Measurements from ENCODE around the gene ERFE.
A peak's percentile ranks its signal among the peaks of the same experiment; 100 is the strongest.

The ERFE gene

DNA sequence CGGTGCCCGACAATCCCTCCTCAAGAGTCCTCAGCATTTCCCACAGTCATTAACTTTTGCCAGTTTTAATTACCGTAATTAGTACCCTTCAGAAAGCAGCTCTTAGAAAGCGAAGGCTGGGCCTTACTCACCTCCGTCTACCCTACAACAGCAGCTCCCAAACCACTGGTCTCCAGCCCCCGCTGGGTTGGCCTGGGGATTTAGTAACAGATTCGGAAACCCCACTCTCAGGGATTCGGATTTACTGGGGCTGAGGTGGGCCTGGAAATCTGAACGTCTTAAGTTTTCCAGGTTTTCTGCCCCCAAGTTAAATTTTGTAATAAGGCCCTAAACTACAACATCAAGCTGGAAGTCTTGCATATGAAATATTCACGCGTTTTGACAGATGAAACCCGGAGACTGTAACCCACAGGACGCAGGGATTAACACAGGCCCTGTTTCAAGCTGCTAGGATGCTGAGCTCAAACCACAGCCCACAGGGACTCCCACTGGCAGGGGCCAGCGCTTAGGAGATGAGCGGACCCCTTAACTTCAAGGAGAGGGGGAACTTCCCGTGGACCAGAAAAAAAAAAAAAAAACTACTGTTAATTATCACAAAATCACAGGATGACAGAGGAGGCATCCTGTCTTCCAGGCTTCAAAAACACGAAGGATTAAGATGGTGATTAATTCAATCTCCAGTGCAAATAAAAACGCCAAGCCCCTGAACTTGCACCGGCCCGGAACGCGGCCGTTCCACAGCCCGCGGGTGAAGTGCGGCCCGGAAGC, 43.7 kb downstream of the ERFE start:
- H3K4me3 ChIP-seq (ENCODE audit: low read length): peak overlapping the region; percentile 80

DNA sequence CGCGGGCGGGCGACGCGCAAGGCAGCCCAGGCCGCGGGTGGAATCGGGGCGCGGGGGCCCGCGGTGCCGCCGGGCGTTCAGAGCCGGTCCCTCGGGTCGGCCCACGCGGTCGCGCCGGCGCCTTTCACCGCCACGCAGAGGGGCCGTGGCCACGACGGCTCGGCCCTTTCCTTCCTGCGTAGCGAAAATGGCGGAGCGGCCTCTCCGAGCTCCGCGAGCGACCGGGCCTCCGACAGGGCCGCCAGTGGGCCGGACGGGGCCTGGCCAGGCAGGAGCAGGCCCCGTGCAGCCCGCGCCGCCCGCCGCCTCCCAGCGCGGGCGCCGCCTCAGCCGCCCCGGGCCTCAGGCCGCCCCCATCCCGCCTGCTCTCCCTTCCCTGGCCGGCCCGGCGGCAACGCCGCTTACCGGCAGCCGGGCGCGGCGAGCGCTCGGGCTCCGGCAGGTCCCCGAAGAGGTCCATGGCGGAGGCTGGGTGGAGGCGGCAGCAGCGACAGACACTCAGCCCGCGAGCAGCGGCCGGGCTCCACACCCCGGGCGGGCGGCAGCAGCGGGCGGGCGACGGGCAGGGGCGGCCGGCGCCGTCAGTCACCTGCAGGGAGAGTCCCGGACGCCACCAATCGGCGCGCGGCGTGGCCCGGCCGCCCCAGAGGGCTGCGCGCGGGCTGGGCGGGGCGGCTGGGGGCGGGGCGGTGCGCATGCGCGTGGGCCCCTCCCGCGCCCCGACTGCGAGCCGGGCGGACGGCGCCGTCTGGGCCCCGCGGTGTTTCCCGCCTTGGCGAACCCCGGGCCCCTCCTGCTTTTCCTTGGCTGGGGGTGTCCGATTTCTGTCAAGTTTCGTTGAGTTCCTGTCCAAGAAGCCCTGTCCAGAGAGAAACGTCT, 44.6 kb downstream of the ERFE start, which contains the start of gene ILKAP:
TSS of gene ILKAP (minus strand) at position 602 of the 879 bp plus-strand sequence. CDS start at position 460, 142 bp downstream.
- H3K9me3 ChIP-seq (ENCODE audit: control insufficient read depth, low read depth, low read length): no peaks in the 10 kb centered on the region
- peak within 1 kb of the TSS; percentile 54 for H3K9ac ChIP-seq (ENCODE audit: low read length)
- peak within 1 kb of the TSS; percentile 80 for H3K4me3 ChIP-seq (ENCODE audit: low read length)
- no peaks in the 10 kb centered on the region for H3K36me3 ChIP-seq (ENCODE audit: control insufficient read depth, low read depth, low read length)
- peaks cover 16% of the 10 kb centered on the region for H3K27me3 ChIP-seq (ENCODE audit: control insufficient read depth, insufficient read depth, low read length)
- H3K27ac ChIP-seq (ENCODE audit: low read length): no peak within 1 kb of the TSS
- no peaks in the 10 kb centered on the region for H3K4me1 ChIP-seq (ENCODE audit: control insufficient read depth, low read depth, low read length)

More for the DNA sequence above, 43.7 kb downstream of the ERFE start:
- Histone ChIP-seq H3K9ac (ENCODE audit: low read length) (peak overlapping the region; percentile 54), H3K27ac (ENCODE audit: low read length) (no peak overlapping the region), H3K9me3 (ENCODE audit: control insufficient read depth, low read depth, low read length) (no peaks in the 10 kb centered on the region), H3K36me3 (ENCODE audit: control insufficient read depth, low read depth, low read length) (no peaks in the 10 kb centered on the region), H3K27me3 (ENCODE audit: control insufficient read depth, insufficient read depth, low read length) (peaks cover 12% of the 10 kb centered on the region), H3K4me1 (ENCODE audit: control insufficient read depth, low read depth, low read length) (no peaks in the 10 kb centered on the region)

DNA sequence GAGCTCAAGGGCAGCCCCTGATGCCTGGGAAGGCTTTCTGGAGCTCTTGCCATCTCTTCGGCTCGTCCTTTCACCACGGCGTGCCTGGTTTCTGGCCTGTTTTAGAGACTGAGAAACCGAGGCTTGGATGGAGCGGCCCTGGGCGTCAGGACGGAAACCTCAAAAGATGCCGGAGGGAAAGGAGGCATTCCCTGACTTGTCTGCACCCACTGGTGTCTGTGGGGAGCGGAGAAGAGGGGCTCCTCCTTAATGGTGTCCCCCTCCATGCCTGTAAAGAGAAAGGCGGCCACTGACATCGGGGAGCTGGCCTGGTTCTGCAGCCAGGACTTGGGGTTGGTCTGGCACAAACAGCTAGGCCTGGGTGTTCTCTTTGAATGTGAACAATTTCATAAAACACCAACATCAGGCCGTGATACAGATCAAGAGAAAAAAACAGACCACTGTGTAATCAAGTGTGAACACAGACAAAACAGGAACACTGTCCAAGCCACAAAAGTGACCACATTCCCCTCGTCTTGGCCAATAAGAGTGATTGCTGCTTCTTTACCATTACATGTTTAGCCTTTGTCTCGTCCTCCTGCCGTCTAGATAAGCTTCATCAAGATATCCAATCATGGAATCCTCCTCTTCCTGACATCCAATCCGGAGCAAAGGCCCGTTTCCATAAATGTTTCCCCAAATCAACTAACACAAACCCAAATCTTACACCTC, 45.4 kb downstream of the ERFE start:
- H3K27ac ChIP-seq (ENCODE audit: low read length): no peak overlapping the region
- H3K9ac ChIP-seq (ENCODE audit: low read length): peak overlapping the region; percentile 48
- peaks cover 16% of the 10 kb centered on the region for H3K27me3 ChIP-seq (ENCODE audit: control insufficient read depth, insufficient read depth, low read length)
- no peaks in the 10 kb centered on the region for H3K9me3 ChIP-seq (ENCODE audit: control insufficient read depth, low read depth, low read length)
- no peaks in the 10 kb centered on the region for H3K36me3 ChIP-seq (ENCODE audit: control insufficient read depth, low read depth, low read length)
- H3K4me1 ChIP-seq (ENCODE audit: control insufficient read depth, low read depth, low read length): no peaks in the 10 kb centered on the region
- H3K4me3 ChIP-seq (ENCODE audit: low read length): peak overlapping the region; percentile 48

DNA sequence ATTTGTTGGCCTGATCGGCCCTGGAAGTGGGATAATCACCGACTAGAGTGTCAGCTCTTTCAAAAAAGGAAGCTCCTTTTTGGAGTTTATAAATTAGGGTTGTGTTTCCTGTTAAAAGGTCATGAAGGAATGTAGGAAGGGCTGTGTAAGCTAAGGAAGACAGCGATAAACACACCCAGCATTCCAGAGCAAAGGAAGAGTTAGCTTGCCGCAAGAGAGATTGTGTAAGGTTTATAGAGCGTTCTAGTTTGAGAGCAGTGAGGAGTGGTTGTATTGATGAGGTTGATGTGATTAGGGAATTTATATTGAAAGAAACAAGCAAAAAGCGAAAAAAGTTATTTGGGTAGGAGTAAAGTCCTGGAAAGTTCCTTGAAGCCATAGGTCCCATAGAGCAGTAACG, 48.2 kb downstream of the ERFE start:
- no peak overlapping the region for H3K27ac ChIP-seq (ENCODE audit: low read length)
- no peaks in the 10 kb centered on the region for H3K4me1 ChIP-seq (ENCODE audit: control insufficient read depth, low read depth, low read length)
- no peak overlapping the region for H3K9ac ChIP-seq (ENCODE audit: low read length)
- no peak overlapping the region for H3K4me3 ChIP-seq (ENCODE audit: low read length)
- peaks cover 16% of the 10 kb centered on the region for H3K27me3 ChIP-seq (ENCODE audit: control insufficient read depth, insufficient read depth, low read length)
- no peaks in the 10 kb centered on the region for H3K36me3 ChIP-seq (ENCODE audit: control insufficient read depth, low read depth, low read length)
- H3K9me3 ChIP-seq (ENCODE audit: control insufficient read depth, low read depth, low read length): no peaks in the 10 kb centered on the region

DNA sequence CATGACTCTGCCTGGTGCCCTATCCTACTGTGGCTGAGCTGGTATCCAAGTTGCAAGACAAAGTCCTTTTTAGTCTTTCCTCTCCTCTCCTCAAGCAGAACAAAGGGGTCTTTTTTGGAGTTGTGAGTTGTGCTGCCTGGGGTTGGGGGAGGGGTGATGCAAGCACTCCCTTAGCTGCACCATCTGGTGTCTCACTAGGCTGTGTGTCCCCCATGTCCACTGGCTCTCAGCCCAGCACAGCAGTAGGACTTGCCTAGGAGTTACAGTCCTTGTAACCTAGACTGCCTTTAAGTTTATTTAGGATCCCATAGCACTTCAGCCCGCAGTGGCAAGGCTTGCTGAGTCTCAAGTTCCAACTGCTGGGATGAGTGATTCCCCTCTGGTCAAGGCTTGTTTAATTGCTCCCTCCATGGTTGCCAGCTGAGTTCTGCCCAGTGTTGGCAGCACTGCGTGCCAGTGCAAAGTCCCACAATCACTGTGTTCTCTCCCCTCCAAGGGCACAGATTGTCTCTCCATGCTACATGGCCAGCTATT, 57.9 kb downstream of the ERFE start:
- no peaks in the 10 kb centered on the region for H3K27me3 ChIP-seq (ENCODE audit: control insufficient read depth, insufficient read depth, low read length)
- H3K27ac ChIP-seq (ENCODE audit: low read length): no peak overlapping the region
- no peaks in the 10 kb centered on the region for H3K9me3 ChIP-seq (ENCODE audit: control insufficient read depth, low read depth, low read length)
- H3K36me3 ChIP-seq (ENCODE audit: control insufficient read depth, low read depth, low read length): no peaks in the 10 kb centered on the region
- no peak overlapping the region for H3K4me3 ChIP-seq (ENCODE audit: low read length)
- no peak overlapping the region for H3K9ac ChIP-seq (ENCODE audit: low read length)
- no peaks in the 10 kb centered on the region for H3K4me1 ChIP-seq (ENCODE audit: control insufficient read depth, low read depth, low read length)
